HG02610 (cell line): ENCODE measurements around the gene PCK2.
A peak's percentile ranks its signal among the peaks of the same experiment; 100 is the strongest.

Experiments
- ATAC-seq: cut with Tn5 transposase; IDR thresholded peaks from one replicate; pipeline ENCODE4 v1.9.1; 2021; ENCODE audit warnings: mild to moderate bottlenecking, moderate library complexity; ENCODE audit not compliant: unreplicated experiment

The PCK2 gene

DNA sequence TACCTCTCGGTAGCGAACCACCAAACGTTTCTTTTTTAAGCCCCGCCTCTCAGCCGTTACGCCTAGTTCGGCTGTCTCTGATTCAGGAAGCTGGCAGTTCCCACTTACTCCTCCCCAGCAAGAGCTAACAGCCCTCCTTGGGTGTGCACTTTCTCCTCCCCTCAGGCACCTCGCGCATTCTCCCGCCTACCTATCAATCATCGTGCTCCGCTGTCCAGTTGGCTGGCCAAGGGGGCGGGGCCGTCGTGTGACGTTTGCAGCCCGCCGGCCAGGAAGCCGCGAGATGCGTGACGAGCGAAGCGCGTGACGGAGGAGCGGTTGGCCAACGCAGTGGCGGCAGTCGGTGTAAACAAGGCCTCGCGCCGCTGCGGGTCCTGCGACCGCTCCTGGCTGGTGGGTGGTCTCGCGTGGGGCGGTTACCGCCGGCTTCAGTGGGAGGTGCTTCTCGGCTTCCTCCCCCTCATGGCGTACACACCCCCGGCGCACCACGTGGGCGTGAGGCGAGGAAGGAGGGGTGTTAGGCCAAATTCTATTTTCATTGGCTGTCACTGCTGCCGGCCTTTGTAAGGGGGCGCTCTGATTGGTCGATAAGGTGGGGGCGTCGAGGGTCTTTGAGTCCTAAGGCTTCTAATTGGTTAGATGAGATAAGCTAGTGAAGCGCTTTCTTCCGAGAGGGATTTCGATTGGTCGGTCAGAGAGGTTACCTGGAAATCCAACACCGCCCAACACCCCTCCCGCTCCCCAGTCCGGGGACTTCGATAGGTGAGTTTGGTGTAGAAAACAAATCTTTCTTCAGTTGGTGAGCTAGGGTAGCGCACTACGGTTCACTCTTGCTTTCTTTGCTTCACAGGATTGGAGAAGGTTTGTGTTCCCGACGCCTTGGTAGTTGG is 20.7 kb downstream of the PCK2 start, which contains the start of the genes DCAF11 and NRL:
DCAF11 (plus strand) TSS at position 246 of the 890 bp plus-strand sequence. CDS start 818 bp downstream, outside the sequence.
NRL (minus strand) TSS at position 418 of the 890 bp plus-strand sequence. CDS start 32,101 bp downstream, outside the sequence.
- ATAC-seq, result peak; percentile 87

DNA sequence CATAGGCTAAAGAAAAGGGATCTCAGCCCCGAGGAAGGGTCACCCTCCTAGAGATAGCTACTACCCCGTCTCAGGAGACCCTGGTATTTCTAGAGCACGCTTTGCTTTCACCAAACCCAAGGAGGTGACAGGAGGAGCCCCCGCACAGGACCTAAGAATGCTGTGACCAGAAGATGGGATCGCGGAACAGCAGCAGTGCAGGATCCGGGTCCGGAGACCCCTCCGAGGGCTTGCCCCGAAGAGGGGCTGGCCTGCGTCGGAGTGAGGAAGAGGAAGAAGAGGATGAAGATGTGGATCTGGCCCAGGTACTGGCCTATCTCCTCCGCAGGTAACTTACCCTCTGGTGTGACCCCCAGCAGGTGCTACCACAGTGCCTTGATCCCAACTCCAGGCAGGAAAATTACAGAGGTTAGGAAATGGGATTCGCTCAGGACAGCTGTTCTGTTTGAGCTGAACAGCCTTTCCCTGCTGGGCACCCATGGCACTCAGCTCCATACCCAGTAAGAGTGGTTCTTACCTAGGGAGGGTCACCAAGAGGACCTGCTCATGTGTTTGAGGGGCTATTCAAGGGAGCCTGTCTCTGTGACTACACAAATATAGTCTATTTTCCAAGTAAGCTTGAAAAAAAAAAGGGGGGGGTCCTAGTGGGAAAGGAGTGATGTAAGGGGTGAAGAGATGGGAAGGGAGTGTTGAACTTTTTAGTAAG is 21.5 kb downstream of the PCK2 start:
- ATAC-seq, result no peak

DNA sequence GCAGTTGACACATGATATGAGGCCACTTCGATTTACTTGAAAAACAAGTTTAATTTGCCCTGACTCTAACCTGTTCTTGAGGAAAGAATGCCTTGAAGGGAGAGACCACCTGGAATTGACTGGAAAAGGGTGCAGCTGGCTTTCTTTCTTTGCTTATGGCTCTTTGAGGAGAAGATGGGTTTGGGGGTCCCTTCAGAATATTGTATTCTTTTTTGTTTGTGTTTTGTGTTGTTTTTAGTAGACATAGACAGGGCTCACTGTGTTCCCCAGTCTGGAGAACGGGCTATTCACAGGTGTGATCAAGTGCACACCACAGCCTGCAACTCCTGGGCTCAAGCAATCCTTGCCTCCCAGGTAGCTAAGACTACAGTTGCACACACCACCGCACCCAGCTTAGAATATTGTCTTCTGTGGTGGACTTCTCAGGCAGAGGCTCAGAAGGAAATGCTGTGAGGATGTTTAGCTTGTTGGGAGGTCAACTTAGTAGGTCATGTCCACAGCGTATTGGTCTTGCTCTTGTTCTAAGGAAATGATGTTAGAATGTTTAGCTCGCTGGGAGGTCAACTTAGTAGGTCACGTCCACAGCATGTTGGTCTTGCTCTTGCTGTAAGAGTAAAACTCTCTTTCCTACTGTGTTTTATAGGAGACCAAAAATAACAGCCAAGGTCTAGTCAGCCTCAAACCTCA is 22.2 kb downstream of the PCK2 start:
- no peak for ATAC-seq

DNA sequence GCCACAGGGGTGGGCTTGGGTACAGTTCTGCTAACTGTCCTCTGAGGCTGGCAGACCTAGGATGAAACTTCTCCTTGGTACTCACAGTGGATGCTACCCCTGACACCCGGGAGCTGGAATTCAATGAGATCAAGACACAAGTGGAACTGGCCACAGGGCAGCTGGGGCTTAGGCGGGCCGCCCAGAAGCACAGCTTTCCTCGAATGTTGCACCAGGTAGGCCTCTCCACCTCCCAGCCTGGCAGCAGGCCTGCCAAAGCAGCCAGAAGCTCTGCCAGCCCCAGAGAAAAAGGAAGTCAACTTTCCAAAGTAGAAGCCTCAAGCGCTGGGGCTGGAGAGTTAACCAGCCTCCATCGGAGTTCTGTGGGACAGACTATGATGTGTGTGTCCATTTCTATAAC is 23.1 kb downstream of the PCK2 start:
- no peak for ATAC-seq

DNA sequence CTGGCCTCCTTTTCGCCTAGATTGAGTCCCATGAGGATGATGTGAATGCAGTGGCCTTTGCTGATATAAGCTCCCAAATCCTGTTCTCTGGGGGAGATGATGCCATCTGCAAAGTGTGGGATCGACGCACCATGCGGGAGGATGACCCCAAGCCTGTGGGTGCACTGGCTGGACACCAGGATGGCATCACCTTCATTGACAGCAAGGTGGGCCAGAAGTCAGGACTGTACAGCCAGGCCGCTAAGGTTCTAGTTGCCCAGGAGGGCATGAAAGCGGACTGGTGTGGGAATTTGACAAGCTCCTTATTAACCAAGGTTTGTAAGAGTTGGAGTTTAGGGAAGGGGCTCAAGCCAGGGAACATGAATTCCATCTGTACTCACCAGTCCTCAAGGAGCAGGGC is 25.6 kb downstream of the PCK2 start:
- ATAC-seq, result no peak

DNA sequence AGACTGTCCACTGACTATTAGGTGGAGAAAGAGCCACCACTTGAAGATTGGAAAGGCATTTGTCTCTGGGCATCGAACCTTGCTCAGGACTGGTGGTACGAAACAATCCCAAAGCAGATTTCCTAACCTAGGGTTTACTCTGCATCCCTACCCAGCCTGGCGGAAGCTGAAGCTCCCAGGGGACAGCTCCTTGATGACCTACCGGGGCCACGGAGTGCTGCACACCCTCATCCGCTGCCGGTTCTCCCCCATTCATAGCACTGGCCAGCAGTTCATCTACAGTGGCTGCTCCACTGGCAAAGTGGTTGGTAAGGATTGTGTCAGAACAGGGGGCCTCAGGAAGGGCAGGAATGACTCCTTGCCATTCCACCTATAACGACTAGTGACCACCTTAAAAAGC is 27.1 kb downstream of the PCK2 start:
- no peak for ATAC-seq

DNA sequence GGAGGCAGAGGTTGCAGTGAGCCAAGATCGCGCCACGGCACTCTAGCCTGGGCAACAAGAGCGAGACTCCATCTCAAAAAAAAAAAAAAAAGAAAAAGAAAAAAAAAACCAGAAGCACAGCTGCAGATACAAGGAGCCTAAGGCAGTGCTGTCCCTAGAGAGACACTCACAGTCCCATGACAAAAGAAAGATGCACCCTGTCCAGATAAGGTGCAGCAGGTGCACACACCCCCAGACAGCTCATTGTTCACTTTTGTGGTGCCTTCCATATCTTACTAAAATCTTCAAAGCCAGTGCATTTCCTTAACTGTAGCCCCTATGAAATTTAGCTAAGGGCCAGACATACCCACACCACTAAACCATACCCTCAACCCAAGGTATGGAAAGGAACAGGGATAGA is 28.3 kb downstream of the PCK2 start:
- ATAC-seq, result no peak

DNA sequence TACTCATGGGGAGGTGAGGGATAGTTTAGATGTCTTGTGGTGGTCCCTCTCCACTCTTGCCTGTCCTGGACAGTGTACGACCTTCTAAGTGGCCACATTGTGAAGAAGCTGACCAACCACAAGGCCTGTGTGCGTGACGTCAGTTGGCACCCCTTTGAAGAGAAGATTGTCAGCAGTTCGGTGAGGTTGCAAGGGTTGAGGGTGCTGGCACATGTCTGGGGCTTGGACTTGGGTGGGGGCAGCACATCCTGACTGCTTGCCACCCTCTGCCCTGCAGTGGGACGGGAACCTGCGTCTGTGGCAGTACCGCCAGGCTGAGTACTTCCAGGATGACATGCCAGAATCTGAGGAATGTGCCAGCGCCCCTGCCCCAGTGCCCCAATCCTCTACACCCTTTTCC is 28.8 kb downstream of the PCK2 start:
- ATAC-seq, result no peak

DNA sequence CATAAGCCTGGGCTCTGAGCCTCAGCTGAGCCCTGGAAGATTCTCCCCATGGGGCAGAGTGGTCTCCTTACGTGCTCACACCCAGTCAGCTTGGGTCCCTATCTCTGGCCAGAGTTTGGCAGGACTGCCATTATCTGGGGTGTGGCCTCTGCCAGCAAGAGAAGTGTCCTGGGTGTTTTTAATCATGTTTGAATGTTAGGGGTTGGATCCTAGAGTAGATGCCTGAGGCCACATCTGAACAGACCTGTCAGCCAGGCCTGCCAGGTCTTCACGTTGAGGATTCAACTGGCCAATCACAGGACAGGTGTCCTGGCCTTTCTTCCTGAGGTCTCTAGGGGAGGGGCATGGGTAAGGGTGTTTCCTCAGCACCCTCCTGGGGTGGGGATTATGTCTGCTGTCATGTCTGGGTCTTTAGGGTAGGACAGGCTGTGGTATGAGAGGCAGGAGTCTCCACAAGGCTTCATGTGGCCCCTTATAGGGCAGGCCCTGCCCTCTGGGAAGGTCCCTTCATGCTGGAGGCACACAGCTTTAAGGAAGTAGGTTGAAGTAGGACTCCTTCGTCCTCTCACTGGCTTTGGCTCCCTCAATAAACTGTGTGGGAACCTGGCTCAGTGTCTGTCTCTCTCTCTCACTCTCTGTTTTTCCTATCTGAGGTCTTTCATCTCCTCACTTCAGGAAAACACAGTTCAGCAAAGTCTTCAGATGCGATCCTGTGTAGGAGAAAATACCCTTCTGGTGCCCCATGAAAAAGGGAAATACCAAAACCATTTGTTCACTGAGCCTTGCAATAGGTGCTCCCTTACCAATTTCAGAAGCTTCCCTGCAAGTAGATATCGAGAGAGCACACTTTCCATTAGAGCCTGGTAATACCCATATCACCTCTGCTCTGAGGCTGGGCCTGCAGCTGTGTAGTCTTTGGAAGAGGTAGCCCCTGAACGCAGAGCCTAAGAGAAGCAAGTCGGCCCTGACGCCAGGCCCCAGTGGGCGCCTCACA is 29.6 kb downstream of the PCK2 start:
- ATAC-seq, result peak; percentile 81

DNA sequence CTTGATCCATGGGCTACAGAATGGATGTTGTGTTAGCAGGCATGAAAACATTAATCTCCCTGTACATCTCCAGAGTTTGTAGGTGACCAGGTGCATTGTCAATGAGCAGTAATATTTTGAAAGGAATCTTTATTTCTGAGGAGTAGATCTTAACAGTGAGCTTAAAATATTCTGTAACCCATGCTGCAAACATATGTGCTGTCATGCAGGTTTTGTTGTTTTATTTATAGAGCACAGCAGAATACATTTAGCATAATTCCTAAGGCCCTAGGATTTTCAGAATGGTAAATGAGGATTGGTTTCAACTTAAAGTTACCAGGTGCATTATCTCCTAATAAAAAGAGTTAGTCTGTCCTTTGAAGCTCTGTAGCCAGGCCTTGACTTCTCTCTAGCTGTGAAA is 32.8 kb downstream of the PCK2 start:
- ATAC-seq, result no peak

DNA sequence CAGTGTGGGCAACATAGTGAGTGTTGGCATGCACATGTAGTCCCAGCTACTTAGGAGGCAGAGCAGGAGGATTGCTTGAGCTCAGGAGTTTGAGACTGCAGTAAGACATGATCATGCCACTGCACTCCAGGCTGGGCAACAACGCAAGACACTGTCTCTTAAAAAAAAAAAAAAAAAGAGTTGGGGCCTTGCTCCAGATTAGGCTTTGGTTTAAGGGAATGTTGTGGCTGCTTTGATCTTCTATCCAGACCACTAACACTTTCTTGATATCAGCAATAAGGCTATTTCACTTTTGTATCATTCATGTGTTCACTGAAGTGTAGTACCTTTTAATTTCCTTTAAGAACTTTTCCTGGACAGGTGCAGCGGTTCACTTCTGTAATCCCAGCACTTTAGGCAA is 33.6 kb downstream of the PCK2 start:
- ATAC-seq, result no peak

DNA sequence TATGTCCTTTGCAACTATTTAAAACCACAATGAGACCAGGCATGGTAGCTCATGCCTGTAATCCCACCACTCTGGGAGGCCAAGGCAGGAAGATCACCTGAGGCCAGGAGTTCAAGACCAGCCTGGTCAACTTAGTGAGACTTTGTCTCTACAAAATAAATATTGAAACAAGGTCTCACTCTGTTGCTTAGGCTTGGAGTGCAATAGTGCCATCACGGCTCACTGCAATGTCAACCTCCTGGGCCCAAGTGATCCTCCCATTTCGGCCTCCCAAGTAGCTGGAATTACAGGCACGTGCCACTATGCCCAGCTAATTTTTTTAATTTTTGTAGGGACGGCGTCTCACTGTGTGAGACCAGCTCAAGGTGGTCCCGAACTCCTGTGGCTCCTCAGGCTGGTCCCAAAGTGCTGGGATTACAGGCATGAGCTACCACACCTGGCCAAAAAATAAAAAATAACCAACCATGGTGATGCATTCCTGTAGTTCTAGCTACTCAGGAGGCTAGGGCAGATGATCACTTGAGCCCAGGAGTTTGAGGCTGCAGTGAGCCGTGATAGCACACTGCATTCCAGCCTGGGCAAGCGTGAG is 35.4 kb downstream of the PCK2 start:
- ATAC-seq, result no peak

DNA sequence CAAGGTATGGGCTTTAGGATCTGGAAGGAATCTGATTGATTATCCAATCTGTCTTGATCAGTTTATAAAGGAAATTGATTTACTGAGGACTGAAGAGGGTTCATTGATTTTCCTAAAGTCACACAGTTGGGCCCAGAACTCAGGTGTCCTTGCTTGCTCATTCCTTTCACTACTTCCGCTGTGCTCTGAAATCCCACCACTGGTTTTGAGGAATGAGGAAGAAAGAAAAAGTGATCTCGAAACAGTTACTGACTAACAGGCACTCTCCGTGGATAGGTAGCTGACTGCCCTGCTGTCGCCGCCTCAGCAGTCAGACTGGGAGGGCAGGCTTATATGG is 36.2 kb downstream of the PCK2 start, which contains the start of gene FITM1:
FITM1 (plus strand) TSS at position 280 of the 337 bp plus-strand sequence. CDS start 905 bp downstream, outside the sequence.
- ATAC-seq, result no peak

DNA sequence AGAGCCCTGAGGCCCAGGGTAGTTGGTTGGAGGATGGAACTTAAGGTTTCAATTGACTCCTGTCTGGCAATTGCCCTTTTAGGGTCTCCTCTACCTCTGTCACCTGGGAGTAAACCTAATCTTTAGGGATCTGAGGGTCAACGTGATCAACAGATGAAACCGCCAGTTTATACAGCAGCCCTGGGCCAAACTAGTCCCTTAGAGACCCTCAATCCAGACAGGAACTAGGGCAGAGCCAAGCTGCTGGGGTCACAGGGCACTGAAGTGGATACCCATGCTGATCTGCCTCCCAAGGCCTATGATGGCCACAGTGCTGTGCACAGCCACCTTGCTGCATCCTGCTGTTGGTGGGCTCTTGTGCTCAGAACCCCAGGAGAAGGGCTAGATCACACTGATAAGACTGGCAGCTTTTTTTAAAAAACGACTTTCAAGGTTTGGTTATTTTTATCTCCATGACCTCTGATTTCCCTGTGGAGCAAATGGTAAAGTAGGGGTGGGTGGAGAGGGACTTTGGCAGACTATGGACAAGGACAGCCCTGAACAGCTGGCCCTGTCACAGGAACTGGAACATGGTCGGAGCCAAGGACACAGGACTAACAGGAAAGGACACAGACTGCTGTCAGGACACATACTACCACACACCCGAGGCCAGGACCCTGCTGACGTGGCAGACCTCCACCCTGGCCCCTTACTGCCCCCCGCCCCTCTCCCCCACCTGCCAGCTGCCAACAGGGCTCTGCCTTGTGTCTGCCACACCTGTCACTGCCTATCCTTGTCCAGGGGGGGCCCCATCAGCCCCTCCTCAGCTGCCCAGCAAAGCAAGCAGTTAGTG is 36.8 kb downstream of the PCK2 start:
- no peak for ATAC-seq

DNA sequence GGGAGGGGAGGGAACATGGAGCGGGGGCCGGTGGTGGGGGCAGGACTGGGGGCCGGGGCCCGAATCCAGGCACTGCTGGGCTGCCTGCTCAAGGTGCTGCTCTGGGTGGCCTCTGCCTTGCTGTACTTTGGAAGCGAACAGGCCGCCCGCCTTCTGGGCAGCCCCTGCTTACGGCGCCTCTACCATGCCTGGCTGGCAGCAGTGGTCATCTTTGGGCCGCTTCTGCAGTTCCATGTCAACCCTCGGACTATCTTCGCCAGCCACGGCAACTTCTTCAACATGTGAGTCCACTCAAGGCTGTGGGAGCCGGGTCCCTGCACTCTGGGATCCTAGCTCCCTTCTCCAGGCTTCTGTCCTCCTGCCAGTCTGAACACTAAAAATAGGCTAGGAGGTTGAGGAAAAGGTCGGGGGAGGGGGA is 37.4 kb downstream of the PCK2 start:
- ATAC-seq, result no peak

DNA sequence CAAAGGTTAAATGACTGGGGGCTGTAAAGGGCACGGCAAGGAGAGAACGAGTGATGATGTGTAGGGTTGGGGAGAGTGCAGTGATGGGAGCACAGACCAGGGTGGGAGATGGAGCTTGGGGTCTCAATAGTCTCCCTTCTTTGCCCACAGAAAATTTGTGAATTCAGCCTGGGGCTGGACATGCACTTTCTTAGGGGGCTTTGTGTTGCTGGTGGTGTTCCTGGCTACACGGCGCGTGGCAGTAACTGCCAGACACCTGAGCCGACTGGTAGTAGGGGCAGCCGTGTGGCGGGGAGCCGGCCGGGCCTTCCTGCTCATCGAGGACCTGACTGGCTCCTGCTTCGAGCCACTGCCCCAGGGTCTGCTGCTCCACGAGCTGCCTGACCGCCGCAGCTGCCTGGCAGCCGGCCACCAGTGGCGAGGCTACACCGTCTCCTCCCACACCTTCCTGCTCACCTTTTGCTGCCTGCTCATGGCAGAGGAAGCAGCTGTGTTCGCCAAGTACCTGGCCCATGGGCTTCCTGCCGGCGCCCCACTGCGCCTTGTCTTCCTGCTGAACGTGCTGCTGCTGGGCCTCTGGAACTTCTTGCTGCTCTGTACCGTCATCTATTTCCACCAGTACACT is 38.1 kb downstream of the PCK2 start:
- ATAC-seq, result no peak

DNA sequence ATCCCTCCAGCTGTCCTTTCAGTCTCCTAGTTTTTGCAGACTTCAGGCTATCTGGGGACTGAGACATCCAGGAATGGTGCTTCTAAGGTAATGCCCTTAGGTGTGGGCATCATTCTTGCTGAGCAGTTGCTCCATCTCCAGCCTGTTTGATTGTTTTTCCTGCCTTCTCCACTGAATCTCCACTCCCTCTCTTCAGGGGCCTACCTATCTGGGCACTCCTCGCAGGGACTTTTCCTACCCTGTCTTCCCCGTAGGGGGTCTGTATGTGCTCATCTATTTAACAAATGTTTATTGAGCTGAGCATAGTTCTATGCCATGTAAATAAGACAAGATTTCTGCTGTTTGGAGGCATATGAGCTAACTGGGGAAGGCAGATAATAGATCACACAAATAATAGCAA is 38.9 kb downstream of the PCK2 start:
- ATAC-seq, result no peak

DNA sequence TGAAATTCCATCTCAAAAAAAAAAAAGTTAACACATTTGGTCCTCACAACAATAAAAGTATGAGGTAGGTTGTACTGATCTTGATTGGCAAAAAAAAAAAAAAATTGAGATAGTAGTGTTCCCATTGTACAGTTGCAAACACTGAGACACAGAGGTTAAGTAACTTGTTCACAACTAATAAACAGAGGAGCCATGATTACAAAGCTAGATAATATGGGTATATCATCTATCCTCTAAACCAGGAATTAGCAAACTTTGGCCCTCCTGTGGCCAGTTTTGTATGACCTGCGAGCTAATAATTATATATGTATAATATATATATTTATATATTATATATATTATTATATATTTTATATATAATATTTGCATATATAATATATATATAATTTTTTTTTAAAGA is 39.6 kb downstream of the PCK2 start:
- no peak for ATAC-seq

DNA sequence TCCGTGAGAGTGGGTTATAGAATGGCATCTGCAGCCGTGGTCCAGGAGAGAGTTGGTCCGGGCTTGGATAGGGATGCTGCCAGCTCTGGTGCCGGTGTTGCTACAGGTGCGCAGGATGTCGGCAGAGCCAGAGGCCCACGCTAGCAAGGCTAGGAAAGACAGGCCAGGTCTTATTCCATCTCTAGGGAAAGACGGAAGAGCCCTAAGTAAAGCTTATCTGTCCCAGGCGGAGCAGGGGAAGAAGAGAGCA is 41.4 kb downstream of the PCK2 start:
- ATAC-seq, result peak; percentile 1
